Psoas muscle (tissue), 8 donors: Measurements from ENCODE around the gene CMSS1. TPM values are rescaled to one million over a fixed set of nuclear protein-coding genes. Genes with fewer than 3 reads are reported as not detected.

ENCODE experiments used
- ATAC-seq, 4 donors: fragments of 200-7000 bp; cut with Tn5 transposase; one replicate each; pipeline ENCODE4 v1.9.1; 2020; ENCODE audit warnings: moderate library complexity in 3 of 4, mild to moderate bottlenecking in 2 of 4
- DNase-seq, 2 donors: peaks; one replicate each; pipeline ENCODE4 v3.0.0-alpha.2; 2020
- H3K27ac ChIP-seq: fragments of 200-600 bp; one replicate; pipeline ENCODE4 v1.8.0; 2022
- H3K27me3 ChIP-seq, 3 donors: fragments of 200-600 bp in 1 of 3; one replicate each; pipeline versions ENCODE4 v1.6.1 to v1.8.0; 2013 to 2022; ENCODE audit warnings: low read length in 2 of 3, mild to moderate bottlenecking in 2 of 3, moderate library complexity in 1 of 3; ENCODE audit not compliant: insufficient read depth in 3 of 3
- H3K36me3 ChIP-seq, 2 donors: fragments of 200-600 bp in 1 of 2; one replicate each; pipeline versions ENCODE4 v1.6.1 to v1.8.0; 2013 to 2022; ENCODE audit warnings: low read depth in 1 of 2, mild to moderate bottlenecking in 1 of 2, moderate library complexity in 1 of 2; ENCODE audit not compliant: insufficient read depth in 1 of 2
- H3K4me1 ChIP-seq: fragments of 200-600 bp; one replicate; pipeline ENCODE4 v1.8.0; 2022
- H3K4me3 ChIP-seq: fragments of 200-600 bp; one replicate; pipeline ENCODE4 v1.8.0; 2022; ENCODE audit warnings: mild to moderate bottlenecking
- H3K9me3 ChIP-seq: fragments of 200-600 bp; one replicate; pipeline ENCODE4 v1.8.0; 2022
- WGBS, 3 donors: extraction: QIAGEN DNeasy Blood & Tissue Kit; methylation state at CpG; one replicate each; pipeline versions ENCODE4 v1.1.6 to v1.1.7; 2013; 5-methylcytosine and 5-hydroxymethylcytosine counted together
- intact Hi-C, 2 donors: fragments of 100-400 bp; cut with DNase I; formaldehyde crosslinking; loops; one replicate each; pipeline versions ENCODE4 v1.11.0 to v1.14.2; 2022
- polyA plus RNA-seq, 3 donors: library from polyadenylated mRNA; stranded (reverse); fragments of 200-250 nt; gene quantifications; one replicate each; pipeline ENCODE4 v1.2.3, GENCODE V29; 2013
- total RNA-seq, 4 donors: library from RNA; stranded (reverse); fragmentation: NEBNext Ultra II Directional in 2 of 4; extraction: Animal tissue kit (Norgen Biotek cat#: 25700) in 2 of 4; gene quantifications; one replicate each; pipeline versions ENCODE4 v1.2.1 to v1.2.4, GENCODE V29; 2021 to 2023
- TF ChIP-seq, protein P1 (sequence below): fragments of 200-600 bp; IDR thresholded peaks from one replicate; pipeline ENCODE4 v1.8.0; 2022; ENCODE audit warnings: antibody characterized with exemption
- donor health status: healthy with polysubstance abuse.
- donor health status: DM: no; HTN: no; CAD: no; lungs with moderate emphysema.
- donor health status: Bipolar disorder and iron deficiency.
- donor health status: healthy.
- donor health status: DM: yes; HTN: yes; CAD: no.
- donor health status: DM: no; HTN: no; CAD: no.
- donor health status: DM: no; HTN: no; CAD: no.
- donor health status: DM: yes; HTN: yes; CAD: no.

The CMSS1 gene
- total and polyA plus RNA-seq, 7 donors: 18.4 to 174 (median 58.8) TPM

DNA sequence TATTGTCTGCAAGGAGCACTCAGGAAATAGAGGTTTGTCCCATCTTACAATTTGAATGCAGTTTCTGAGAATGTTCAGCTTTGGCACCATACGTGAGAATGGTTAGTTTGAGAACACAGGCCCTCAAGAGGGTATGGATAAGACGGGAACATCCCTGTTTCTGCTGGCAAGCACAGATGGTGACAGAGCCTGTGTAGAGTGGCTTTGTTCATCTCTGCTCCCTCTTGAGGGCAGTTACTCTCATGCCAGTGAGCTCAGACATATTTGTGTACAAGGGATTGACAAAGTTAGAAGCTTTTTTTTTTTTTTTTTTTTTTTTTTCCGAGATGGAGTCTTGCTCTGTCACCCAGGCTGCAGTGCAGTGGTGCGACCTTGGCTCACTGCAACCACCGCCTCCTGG, 368.2 kb downstream of the CMSS1 start:
- 69 to 84% (median 77%) methylated on average over 4 to 5 of the region's 5 CpGs for WGBS, 3 donors
- no peak overlapping the region for H3K27ac ChIP-seq

DNA sequence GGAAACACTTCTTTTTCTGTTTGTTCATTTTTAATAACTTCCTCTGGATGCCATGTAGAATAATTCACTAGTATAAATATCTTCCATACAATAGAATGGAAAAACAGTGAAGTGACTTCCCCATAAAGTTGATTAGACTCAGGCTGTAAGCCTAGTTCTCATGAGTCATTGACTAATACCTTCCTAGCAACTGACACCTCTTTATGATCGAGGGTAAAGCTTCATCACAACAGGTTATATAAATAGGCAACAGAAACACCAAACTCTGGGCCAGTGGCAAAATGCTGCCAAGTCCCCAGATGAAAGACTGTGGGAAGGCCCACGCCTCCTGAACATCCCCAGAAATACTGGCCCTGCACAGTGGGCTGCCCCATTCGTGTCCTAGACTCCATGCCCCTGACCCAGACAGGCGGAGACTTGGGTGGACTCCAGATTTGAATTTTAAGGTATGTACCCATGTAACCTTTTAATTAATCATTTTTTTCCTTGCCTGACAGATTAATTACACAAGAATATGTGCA, 371.8 kb downstream of the CMSS1 start:
- WGBS, 3 donors: 56 to 66% (median 64%) methylated on average over 4 of the region's 4 CpGs
- intact Hi-C loops: loop anchor here in 1 of 2 donors (5.0 kb wide), 1 partner anchor 63 kb away; no protein-coding TSS in a partner anchor
- Histone ChIP-seq H3K27me3 (no peaks in the 10 kb centered on the region), H3K9me3 (no peaks in the 10 kb centered on the region), H3K36me3 (no peaks in the 10 kb centered on the region), H3K4me1 (peaks cover 6% of the 10 kb centered on the region), H3K4me3 (no peak overlapping the region), H3K27ac (no peak overlapping the region)
- DNase-seq (no peak), ATAC-seq (peak; percentile 33 to 89 (median 85))
- TF ChIP-seq, protein P1, sequence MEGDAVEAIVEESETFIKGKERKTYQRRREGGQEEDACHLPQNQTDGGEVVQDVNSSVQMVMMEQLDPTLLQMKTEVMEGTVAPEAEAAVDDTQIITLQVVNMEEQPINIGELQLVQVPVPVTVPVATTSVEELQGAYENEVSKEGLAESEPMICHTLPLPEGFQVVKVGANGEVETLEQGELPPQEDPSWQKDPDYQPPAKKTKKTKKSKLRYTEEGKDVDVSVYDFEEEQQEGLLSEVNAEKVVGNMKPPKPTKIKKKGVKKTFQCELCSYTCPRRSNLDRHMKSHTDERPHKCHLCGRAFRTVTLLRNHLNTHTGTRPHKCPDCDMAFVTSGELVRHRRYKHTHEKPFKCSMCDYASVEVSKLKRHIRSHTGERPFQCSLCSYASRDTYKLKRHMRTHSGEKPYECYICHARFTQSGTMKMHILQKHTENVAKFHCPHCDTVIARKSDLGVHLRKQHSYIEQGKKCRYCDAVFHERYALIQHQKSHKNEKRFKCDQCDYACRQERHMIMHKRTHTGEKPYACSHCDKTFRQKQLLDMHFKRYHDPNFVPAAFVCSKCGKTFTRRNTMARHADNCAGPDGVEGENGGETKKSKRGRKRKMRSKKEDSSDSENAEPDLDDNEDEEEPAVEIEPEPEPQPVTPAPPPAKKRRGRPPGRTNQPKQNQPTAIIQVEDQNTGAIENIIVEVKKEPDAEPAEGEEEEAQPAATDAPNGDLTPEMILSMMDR: no peak

More for the DNA sequence above, 368.2 kb downstream of the CMSS1 start:
- Histone ChIP-seq H3K4me3 (no peak overlapping the region), H3K36me3 (no peaks in the 10 kb centered on the region), H3K4me1 (peaks cover 6% of the 10 kb centered on the region), H3K9me3 (no peaks in the 10 kb centered on the region), H3K27me3 (no peaks in the 10 kb centered on the region)
- intact Hi-C loops: loop anchor here in 1 of 2 donors (5.0 kb wide), 1 partner anchor 66 kb away; no protein-coding TSS in a partner anchor
- DNase-seq (no peak), ATAC-seq (peak in 1 of 4 donors; percentile 37)
- TF ChIP-seq, protein P1: no peak

DNA sequence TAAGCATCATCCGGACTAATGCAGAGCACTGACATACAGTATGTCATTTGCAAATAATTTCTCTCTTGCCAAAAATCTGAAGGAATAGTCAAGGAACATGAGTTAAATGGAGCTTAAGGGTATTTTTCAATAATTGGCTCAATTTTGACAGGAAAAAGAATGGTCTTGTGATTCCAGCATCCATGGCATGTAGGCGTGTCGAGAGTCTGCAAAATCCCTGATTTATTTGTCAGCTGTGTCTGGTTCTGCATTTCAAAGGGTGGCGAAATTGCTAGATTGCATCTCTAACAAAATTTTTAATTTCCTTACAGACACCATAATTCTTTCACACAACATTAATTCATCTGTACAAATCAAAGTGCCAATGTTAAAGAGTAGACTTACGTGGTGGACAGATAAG, 377.7 kb downstream of the CMSS1 start:
- Histone ChIP-seq H3K4me1 (no peaks in the 10 kb centered on the region), H3K27me3 (no peaks in the 10 kb centered on the region), H3K27ac (no peak overlapping the region), H3K9me3 (no peaks in the 10 kb centered on the region), H3K36me3 (no peaks in the 10 kb centered on the region), H3K4me3 (no peak overlapping the region)
- DNase-seq: no peak
- WGBS, 3 donors: 79 to 87% (median 81%) methylated on average over 5 of the region's 5 CpGs
- no peak for ATAC-seq
- TF ChIP-seq, protein P1: no peak
- intact Hi-C loops: no loop called here

DNA sequence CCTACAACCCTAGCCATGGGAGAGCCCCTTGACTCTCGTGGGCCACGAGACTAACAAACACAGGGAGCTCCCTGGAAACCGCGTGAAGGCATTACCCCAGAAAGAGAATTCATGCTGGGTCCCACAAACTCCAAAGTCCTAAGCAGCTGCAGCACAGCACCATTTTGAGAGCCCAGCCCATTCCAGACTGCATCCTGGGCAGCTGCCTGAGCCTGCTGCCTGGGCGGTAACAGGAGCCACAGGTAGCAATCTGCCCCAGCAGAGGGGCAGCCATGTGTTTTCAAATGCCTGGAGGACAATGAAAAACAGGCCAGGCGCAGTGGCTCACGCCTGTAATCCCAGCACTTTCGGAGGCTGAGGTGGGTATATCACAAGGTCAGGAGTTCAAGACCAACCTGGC, 380.2 kb downstream of the CMSS1 start:
- 92 to 98% (median 93%) methylated on average over 8 of the region's 8 CpGs for WGBS, 3 donors
- intact Hi-C loops: no loop called here
- Histone ChIP-seq H3K4me1 (no peaks in the 10 kb centered on the region), H3K4me3 (no peak overlapping the region), H3K27me3 (no peaks in the 10 kb centered on the region), H3K36me3 (no peaks in the 10 kb centered on the region), H3K27ac (no peak overlapping the region), H3K9me3 (no peaks in the 10 kb centered on the region)
- no peak for DNase-seq
- ATAC-seq: no peak
- TF ChIP-seq, protein P1: no peak
